GM12878 (cell line): ENCODE data around the gene C6orf120. TPM values are rescaled to one million over a fixed set of nuclear protein-coding genes. Genes with fewer than 3 reads are reported as not detected.
A peak's percentile ranks its signal among the peaks of the same experiment; 100 is the strongest.

Experiments
- ATAC-seq: fragments of 200-7000 bp; cut with Tn5 transposase; 3 replicates; pipeline ENCODE4 v1.9.1; 2020; ENCODE audit warnings: mild to moderate bottlenecking, moderate library complexity
- BruUV-seq: library from RNA; stranded (reverse); fragments of 400-500 nt; replicated peaks from 2 replicates; lab custom pipeline; 2021; lab: Mats Ljungman, UMichigan
- CTCF ChIA-PET: fragments of 300-600 bp; sonication (Branson Sonifier 250); formaldehyde crosslinking; extraction: SDS; loops from one replicate; lab custom pipeline; 2021; ENCODE audit warnings: inconsistent platforms; lab: Yijun Ruan, JAX
- POLR2A ChIA-PET: fragments of 350-600 bp; formaldehyde crosslinking; extraction: SDS; loops from one replicate; lab custom pipeline; 2021; ENCODE audit warnings: inconsistent platforms; lab: Charles Lee
- RAD21 ChIA-PET: fragments of 300-600 bp; sonication (Branson Sonifier 250); formaldehyde crosslinking; loops from one replicate; lab custom pipeline; 2023; ENCODE audit warnings: antibody characterized with exemption; ENCODE audit not compliant: unreplicated experiment; lab: Charles Lee
- SMC1A ChIA-PET: fragments of 300-600 bp; sonication (Branson Sonifier 250); formaldehyde crosslinking; loops from one replicate; lab custom pipeline; 2023; ENCODE audit not compliant: unreplicated experiment, uncharacterized antibody; lab: Charles Lee
- DNase-seq: peaks from one replicate; pipeline ENCODE4 v3.0.0-alpha.2; 2011; ENCODE audit warnings: low read depth, low spot score
- FAIRE-seq: peaks from 3 replicates; lab custom pipeline; 2011; peaks lifted over from hg19 to GRCh38; lab: Jason Lieb, UNC
- H2AFZ ChIP-seq: 2 replicates; pipeline ENCODE4 v1.6.0; 2011; ENCODE audit warnings: low read depth, low read length, control low read depth; ENCODE audit not compliant: control insufficient read depth
- H3K27ac ChIP-seq: 2 replicates; pipeline ENCODE4 v1.5.1; 2011; ENCODE audit warnings: control low read depth; ENCODE audit not compliant: control insufficient read depth, insufficient read depth
- H3K27me3 ChIP-seq, 2 experiments: replicated peaks in 1 of 2; 2 replicates each; pipeline versions ENCODE4 v1.6.0 to v1.6.1; 2011; ENCODE audit warnings: low read length in 1 of 2; ENCODE audit not compliant: control insufficient read depth in 2 of 2, insufficient read depth in 2 of 2
- H3K36me3 ChIP-seq, 2 experiments: 2 replicates each; pipeline ENCODE4 v1.5.1; 2011; ENCODE audit warnings: low read length in 1 of 2; ENCODE audit not compliant: control insufficient read depth in 2 of 2, insufficient read depth in 2 of 2
- H3K4me1 ChIP-seq: 2 replicates; pipeline ENCODE4 v1.6.1; 2011; ENCODE audit warnings: mild to moderate bottlenecking, low read length, moderate library complexity, mixed read lengths; ENCODE audit not compliant: control insufficient read depth, insufficient read depth
- H3K4me2 ChIP-seq: 2 replicates; pipeline ENCODE4 v1.6.0; 2011; ENCODE audit warnings: control low read depth; ENCODE audit not compliant: control insufficient read depth, insufficient read depth
- H3K4me3 ChIP-seq: fragments of 200-600 bp; sonication (generic); 2 replicates; pipeline ENCODE4 v1.5.1; 2016
- H3K79me2 ChIP-seq: 2 replicates; pipeline ENCODE4 v1.6.0; 2011; ENCODE audit warnings: low read length; ENCODE audit not compliant: control insufficient read depth, insufficient read depth
- H3K9ac ChIP-seq: 2 replicates; pipeline ENCODE4 v1.8.0; 2011; ENCODE audit warnings: low read length, control low read depth, mixed read lengths; ENCODE audit not compliant: control insufficient read depth, insufficient read depth
- H3K9me3 ChIP-seq: replicated peaks from 3 replicates; pipeline ENCODE4 v1.5.1; 2011; ENCODE audit warnings: mild to moderate bottlenecking, low read length; ENCODE audit not compliant: control insufficient read depth, insufficient read depth
- H4K20me1 ChIP-seq: 2 replicates; pipeline ENCODE4 v1.6.0; 2011; ENCODE audit not compliant: control insufficient read depth, insufficient read depth
- CBFB ChIP-seq: IDR thresholded peaks from 2 replicates; pipeline ENCODE4 v1.6.1; 2016; ENCODE audit warnings: antibody characterized with exemption, low read depth
- CHD4 ChIP-seq: fragments of 200-600 bp; sonication (generic); IDR thresholded peaks from 2 replicates; pipeline ENCODE4 v1.6.1; 2016; ENCODE audit warnings: mild to moderate bottlenecking
- CREB1 ChIP-seq: IDR thresholded peaks from 2 replicates; pipeline ENCODE4 v1.6.1; 2012; ENCODE audit warnings: low read depth, mild to moderate bottlenecking, inconsistent platforms
- FOXM1 ChIP-seq: IDR thresholded peaks from 2 replicates; pipeline ENCODE4 v1.6.1; 2012; ENCODE audit warnings: low read depth, mild to moderate bottlenecking, inconsistent platforms, low read length, moderate library complexity
- HDGF ChIP-seq: fragments of 450-650 bp; IDR thresholded peaks from 2 replicates; pipeline ENCODE4 v1.6.1; 2016; ENCODE audit warnings: antibody characterized with exemption
- NBN ChIP-seq: fragments of 450-650 bp; IDR thresholded peaks from 2 replicates; pipeline ENCODE4 v1.6.1; 2016
- RB1 ChIP-seq: fragments of 450-650 bp; formaldehyde crosslinking; IDR thresholded peaks from 2 replicates; pipeline ENCODE4 v1.6.1; 2017; ENCODE audit warnings: mild to moderate bottlenecking, borderline replicate concordance
- WRNIP1 ChIP-seq: IDR thresholded peaks from 2 replicates; pipeline ENCODE4 v1.6.1; 2011; ENCODE audit warnings: low read depth, low read length, improper control_type of control experiment, borderline replicate concordance
- WGBS: methylation state at CpG from one replicate; pipeline ENCODE4 v1.1.6; 2016; ENCODE audit warnings: low lambda C conversion rate; ENCODE audit not compliant: insufficient replicate concordance, insufficient coverage; ENCODE audit errors: missing lambda C conversion rate; 5-methylcytosine and 5-hydroxymethylcytosine counted together
- in situ Hi-C: fragments of 300-500 bp; cut with MboI; formaldehyde crosslinking; loops from 9 replicates; pipeline ENCODE4 v1.14.3; 2018; ENCODE audit warnings: mixed read lengths
- intact Hi-C: fragments of 100-400 bp; cut with micrococcal nuclease; formaldehyde crosslinking; loops from one replicate; pipeline ENCODE4 v1.14.2; 2022; ENCODE audit not compliant: unreplicated experiment
- polyA plus RNA-seq, 11 experiments: library from polyadenylated mRNA; depleted of rRNA in 4 of 11; unstranded in 6 of 11; stranded (reverse) in 5 of 11; fragments of >200 nt; fragmentation: Nextera tagmentation in 4 of 11; fragmentation: Illumina TruSeq in 1 of 11; extraction: Ambion mirVana in 4 of 11; extraction: Trizol in 1 of 11; gene quantifications; 1 replicate in 1 of 11; 2 replicates in 10 of 11; pipeline versions ENCODE4 v1.2.1 to v1.2.3, GENCODE V29; 2011 to 2016; ENCODE audit warnings: inconsistent platforms in 2 of 11, missing spikeins in 2 of 11, low read depth in 1 of 11
- total RNA-seq, 4 experiments: library from RNA; depleted of rRNA in 3 of 4; stranded (reverse); fragments of >200 nt in 3 of 4; fragmentation: Illumina TruSeq in 1 of 4; extraction: Trizol in 1 of 4; gene quantifications; 2 replicates each; pipeline versions ENCODE4 v1.2.1 to v1.2.3, GENCODE V29; 2013 to 2021
- TF ChIP-seq, protein P1 (sequence below): fragments of 450-650 bp; conservative IDR thresholded peaks from 2 replicates; pipeline ENCODE4 v1.6.1; 2017; ENCODE audit warnings: mild to moderate bottlenecking, moderate library complexity
- TF ChIP-seq, protein P2 (sequence below): fragments of 450-650 bp; IDR thresholded peaks from 2 replicates; pipeline ENCODE4 v1.6.1; 2014; ENCODE audit warnings: mild to moderate bottlenecking

The C6orf120 gene
- total and polyA plus RNA-seq, 10 of the 15 experiments (the other 5 are each of a cell fraction or from before 2014, with no cell fraction given), result 3.6 to 23.9 (median 18.2) TPM

DNA sequence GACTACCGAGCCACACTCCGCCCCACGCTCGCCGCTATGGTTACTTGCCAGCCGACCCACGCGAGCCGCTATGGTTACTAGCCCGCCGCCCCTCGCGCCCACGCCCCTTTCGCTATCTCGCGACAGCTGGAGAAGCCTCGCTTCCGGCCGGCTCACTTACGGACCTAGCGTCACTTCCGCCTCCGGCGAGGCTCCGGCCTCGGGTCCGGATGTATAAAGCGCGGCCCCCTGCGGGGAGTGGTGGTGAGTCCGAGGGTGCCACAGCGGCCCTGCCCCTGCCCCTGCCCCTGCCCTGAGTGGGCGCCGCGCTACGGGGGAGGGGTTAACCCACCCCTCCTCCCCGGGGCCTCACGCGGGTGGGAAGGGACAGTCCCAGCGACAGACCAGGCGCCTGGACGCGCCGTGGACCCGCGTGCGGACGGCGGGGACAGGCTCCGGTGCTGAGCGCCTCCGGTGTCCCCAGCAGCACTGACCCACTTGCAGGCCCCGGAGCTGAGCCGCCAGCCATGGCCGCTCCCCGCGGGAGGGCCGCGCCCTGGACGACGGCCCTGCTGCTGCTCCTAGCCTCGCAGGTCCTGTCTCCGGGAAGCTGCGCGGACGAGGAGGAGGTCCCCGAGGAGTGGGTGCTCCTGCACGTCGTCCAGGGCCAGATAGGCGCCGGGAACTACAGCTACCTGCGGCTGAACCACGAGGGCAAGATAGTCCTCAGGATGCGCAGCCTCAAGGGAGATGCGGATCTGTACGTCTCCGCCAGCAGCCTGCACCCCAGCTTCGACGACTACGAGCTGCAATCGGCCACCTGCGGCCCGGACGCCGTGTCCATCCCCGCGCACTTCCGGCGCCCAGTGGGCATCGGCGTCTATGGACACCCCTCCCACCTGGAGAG lies at the start of gene C6orf120, which contains the start of gene WDR27 (continued):
- peak; percentile 92 for TF ChIP-seq CREB1
- no peak for TF ChIP-seq FOXM1
- peak; percentile 94 for TF ChIP-seq CBFB
- TF ChIP-seq CHD4, result no peak
- TF ChIP-seq, protein P1, sequence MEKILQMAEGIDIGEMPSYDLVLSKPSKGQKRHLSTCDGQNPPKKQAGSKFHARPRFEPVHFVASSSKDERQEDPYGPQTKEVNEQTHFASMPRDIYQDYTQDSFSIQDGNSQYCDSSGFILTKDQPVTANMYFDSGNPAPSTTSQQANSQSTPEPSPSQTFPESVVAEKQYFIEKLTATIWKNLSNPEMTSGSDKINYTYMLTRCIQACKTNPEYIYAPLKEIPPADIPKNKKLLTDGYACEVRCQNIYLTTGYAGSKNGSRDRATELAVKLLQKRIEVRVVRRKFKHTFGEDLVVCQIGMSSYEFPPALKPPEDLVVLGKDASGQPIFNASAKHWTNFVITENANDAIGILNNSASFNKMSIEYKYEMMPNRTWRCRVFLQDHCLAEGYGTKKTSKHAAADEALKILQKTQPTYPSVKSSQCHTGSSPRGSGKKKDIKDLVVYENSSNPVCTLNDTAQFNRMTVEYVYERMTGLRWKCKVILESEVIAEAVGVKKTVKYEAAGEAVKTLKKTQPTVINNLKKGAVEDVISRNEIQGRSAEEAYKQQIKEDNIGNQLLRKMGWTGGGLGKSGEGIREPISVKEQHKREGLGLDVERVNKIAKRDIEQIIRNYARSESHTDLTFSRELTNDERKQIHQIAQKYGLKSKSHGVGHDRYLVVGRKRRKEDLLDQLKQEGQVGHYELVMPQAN, result peak; percentile 19; the same call in 1 of the 2 replicates
- no peak for TF ChIP-seq RB1
- TF ChIP-seq NBN, result peak; percentile 54; the same call in 1 of the 2 replicates
- peak; percentile 60; the same call in 1 of the 2 replicates for TF ChIP-seq HDGF
- TF ChIP-seq, protein P2, sequence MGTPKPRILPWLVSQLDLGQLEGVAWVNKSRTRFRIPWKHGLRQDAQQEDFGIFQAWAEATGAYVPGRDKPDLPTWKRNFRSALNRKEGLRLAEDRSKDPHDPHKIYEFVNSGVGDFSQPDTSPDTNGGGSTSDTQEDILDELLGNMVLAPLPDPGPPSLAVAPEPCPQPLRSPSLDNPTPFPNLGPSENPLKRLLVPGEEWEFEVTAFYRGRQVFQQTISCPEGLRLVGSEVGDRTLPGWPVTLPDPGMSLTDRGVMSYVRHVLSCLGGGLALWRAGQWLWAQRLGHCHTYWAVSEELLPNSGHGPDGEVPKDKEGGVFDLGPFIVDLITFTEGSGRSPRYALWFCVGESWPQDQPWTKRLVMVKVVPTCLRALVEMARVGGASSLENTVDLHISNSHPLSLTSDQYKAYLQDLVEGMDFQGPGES, result no peak
- TF ChIP-seq WRNIP1, result no peak

DNA sequence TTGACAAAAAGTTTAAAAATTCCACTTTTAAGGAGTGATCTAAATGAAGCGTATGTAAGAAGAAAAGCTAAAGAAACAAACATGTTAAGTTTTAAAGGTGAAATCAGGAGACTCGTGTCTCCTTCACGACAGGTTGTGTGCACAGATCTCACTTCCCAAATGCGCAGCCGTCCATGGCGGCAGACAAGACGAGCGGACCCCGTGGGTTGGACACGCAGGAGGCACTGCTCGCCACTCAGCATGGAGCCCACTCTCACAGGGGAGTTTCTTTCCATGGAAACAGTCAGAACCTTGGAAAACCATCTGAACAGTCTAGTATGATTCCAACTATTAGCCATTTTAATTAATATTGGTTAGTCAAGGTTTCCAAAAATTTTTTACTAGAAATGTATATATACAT lies 49.0 kb upstream of the C6orf120 start:
- intact Hi-C loops, result no loop called here
- ChIA-PET SMC1A (no interaction called here), RAD21 (no interaction called here), POLR2A (no interaction called here), CTCF (no interaction called here)
- FAIRE-seq (no peak), DNase-seq (no peak), ATAC-seq (no peak)
- Histone ChIP-seq H3K4me1 (no peaks in the 10 kb centered on the region), H3K27me3 (no peaks in the 10 kb centered on the region), H3K27ac (no peak overlapping the region), H3K79me2 (no peaks in the 10 kb centered on the region), H4K20me1 (no peaks in the 10 kb centered on the region), H3K4me2 (no peak overlapping the region), H3K9me3 (no peaks in the 10 kb centered on the region), H3K4me3 (no peak overlapping the region), H3K36me3 (no peaks in the 10 kb centered on the region; a peak in 2 of 4 replicates), H3K9ac (no peak overlapping the region), H2AFZ (no peak overlapping the region)
- no peak for TF ChIP-seq CHD4
- no peak for TF ChIP-seq RB1
- in situ Hi-C loops, result no loop called here
- WGBS, result 99% methylated on average over 11 of the region's 11 CpGs
- BruUV-seq, result no TSS peak
